ENCODE results near the gene MRPL14.

- TF ChIP-seq CTCF (conservative IDR thresholded peaks at IDR 0.05; ENCODE audit: low read depth in 2 of 2), result no peak
- TF ChIP-seq EZH2phosphoT487 (IDR thresholded peaks at IDR 0.05; ENCODE audit: unreplicated experiment), result no peak
- TF ChIP-seq REST (IDR thresholded peaks at IDR 0.05; ENCODE audit: unreplicated experiment), result no peak
- no peak for TF ChIP-seq POLR2AphosphoS5 (IDR thresholded peaks at IDR 0.05; ENCODE audit: low read depth)
- no peak for TF ChIP-seq EZH2 (IDR thresholded peaks at IDR 0.05; ENCODE audit: low read depth, unreplicated experiment)
- no peak for TF ChIP-seq JUNB (IDR thresholded peaks at IDR 0.05; ENCODE audit: unreplicated experiment)
- no peak for TF ChIP-seq ETS1 (IDR thresholded peaks at IDR 0.05)
- TF ChIP-seq ZNF114 (CRISPR knock-in tag; IDR thresholded peaks at IDR 0.05), result no peak
- TF ChIP-seq ZNF331 (CRISPR knock-in tag; IDR thresholded peaks at IDR 0.05; ENCODE audit: low read depth), result no peak
- TF ChIP-seq CREB1 (CRISPR knock-in tag; IDR thresholded peaks at IDR 0.05; ENCODE audit: low read depth), result no peak
- no peak for TF ChIP-seq STAT1 (IDR thresholded peaks at IDR 0.05; ENCODE audit: unreplicated experiment)
Measured at GRCh38 chr6:44176130-44176761, 49.0 kb upstream of the MRPL14 start.

Measured in GM23338 (cell line).